ENCODE results near the gene SKA3.
"Not testable (repeated sequence)": the region's sequence is repeated elsewhere in the genome, so short reads cannot be mapped to it uniquely, and the experiment has no call there.

DNA sequence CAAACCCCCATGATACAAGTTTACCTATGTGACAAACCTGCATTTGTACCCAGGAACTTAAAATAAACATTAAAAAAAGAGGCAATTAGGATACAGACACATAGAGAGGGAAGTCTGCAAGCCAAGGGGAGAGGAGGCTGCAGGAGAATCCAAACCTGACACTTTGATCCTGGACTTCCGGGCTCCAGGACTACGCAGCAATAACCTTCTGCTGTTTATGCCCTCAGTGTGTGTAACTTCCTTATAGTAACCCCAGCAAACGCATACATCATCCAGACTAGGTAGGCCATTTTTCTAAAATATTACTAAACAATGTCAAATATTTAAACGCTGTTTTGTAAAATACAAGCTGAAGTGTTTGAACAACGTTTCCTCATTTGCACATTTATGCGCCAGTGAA, 39.1 kb upstream of the SKA3 start:
- TF ChIP-seq CTCF (conservative IDR thresholded peaks at IDR 0.05; ENCODE audit: low read length); EZH2phosphoT487 (IDR thresholded peaks at IDR 0.05; ENCODE audit: borderline replicate concordance): not testable (repeated sequence)
